ENCODE measurements around the gene SLC10A7. TPM values are rescaled to one million over a fixed set of nuclear protein-coding genes. Genes with fewer than 3 reads are reported as not detected.

The SLC10A7 gene
- 1 to 10 TPM; 8.7 to 9.9 TPM for total RNA-seq
- polyA plus RNA-seq (2013, experiment 1 of 2) = 7.9 TPM
- 9.2 TPM for polyA plus RNA-seq (2013, experiment 2 of 2)
- total RNA-seq = 3.4 to 24.3 (median 16.1) reads per million in 172 experiments

GRCh38 chr4:146521541-146522097 is at the start of gene SLC10A7:
SLC10A7 (minus strand) TSS chr4:146521940; CDS start chr4:146521717, 223 bp downstream.
- peak; percentile 79 for ATAC-seq (ENCODE audit: poor library complexity)

GRCh38 chr4:146567396-146567795 is 45.7 kb upstream of the SLC10A7 start:
- POLR2A ChIA-PET = no interaction called here
- CTCF ChIA-PET = interaction anchor here (0.6 kb wide), 1 partner anchor 817 kb away, joined by 3 read pairs; no protein-coding TSS in a partner anchor
- TF ChIP-seq CTCF (IDR thresholded peaks at IDR 0.05) = no peak
- Mint-ChIP-seq H3K36me3 (ENCODE audit: low read depth) (no peaks in the 10 kb centered on the region), H3K4me3 (no peak overlapping the region), H3K27ac (no peak overlapping the region), H3K9me3 (no peaks in the 10 kb centered on the region), H3K27me3 (peaks cover 31% of the 10 kb centered on the region), H3K4me1 (ENCODE audit: low read depth) (no peaks in the 10 kb centered on the region)
- intact Hi-C loops (cut with DNase I, micrococcal nuclease) = no loop called here
- H3K27me3 ChIP-seq (ENCODE audit: control insufficient read depth in 1 of 2, insufficient read depth in 2 of 2, low read length in 2 of 2) = peaks cover 3 to 11% of the 10 kb centered on the region in 2 experiments
- H3K9me3 ChIP-seq (ENCODE audit: control insufficient read depth in 1 of 2, insufficient read depth in 1 of 2, low read length in 2 of 2) = no peaks in the 10 kb centered on the region
- H3K4me3 ChIP-seq (ENCODE audit: low read length) = no peak overlapping the region
- ATAC-seq (ENCODE audit: poor library complexity) (no peak), DNase-seq (no peak)
- H3K36me3 ChIP-seq (ENCODE audit: insufficient read depth, low read length) = no peaks in the 10 kb centered on the region
- no peaks in the 10 kb centered on the region for H3K4me1 ChIP-seq (ENCODE audit: insufficient read depth, low read length)
- H3K27ac ChIP-seq (ENCODE audit: low read depth in 1 of 2, low read length in 2 of 2) = no peak overlapping the region

More at GRCh38 chr4:146521541-146522097, at the start of gene SLC10A7:
- CTCF ChIA-PET = no interaction called here
- peak within 1 kb of the TSS; percentile 89 for H3K4me3 ChIP-seq (ENCODE audit: low read length)
- H3K27me3 Mint-ChIP-seq = no peaks in the 10 kb centered on the region
- no peak within 1 kb of the TSS for H3K4me3 Mint-ChIP-seq
- peaks cover 10% of the 10 kb centered on the region for H3K4me1 ChIP-seq (ENCODE audit: insufficient read depth, low read length)
- peak; percentile 31 to 81 (median 58) for DNase-seq
- no peaks in the 10 kb centered on the region for H3K9me3 Mint-ChIP-seq
- TF ChIP-seq CTCF (IDR thresholded peaks at IDR 0.05) = no peak
- H3K9me3 ChIP-seq (ENCODE audit: control insufficient read depth in 1 of 2, insufficient read depth in 1 of 2, low read length in 2 of 2) = no peaks in the 10 kb centered on the region
- POLR2A ChIA-PET = interaction anchor here (0.6 to 1.3 kb wide), 2 partner anchors 61 to 1922 kb away, joined by 3 read pairs; no protein-coding TSS in a partner anchor
- no peaks in the 10 kb centered on the region for H3K36me3 ChIP-seq (ENCODE audit: insufficient read depth, low read length)
- intact Hi-C loops (cut with DNase I, micrococcal nuclease) = loop anchor here in 1 of 2 experiments (5.0 to 10.0 kb wide), 2 partner anchors 423 to 904 kb away; partner anchors contain the start of genes MMAA and TTC29
- H3K27ac ChIP-seq (ENCODE audit: low read depth in 1 of 2, low read length in 2 of 2) = peak within 1 kb of the TSS; percentile 59 to 62
- H3K36me3 Mint-ChIP-seq (ENCODE audit: low read depth) = peaks cover 4% of the 10 kb centered on the region
- H3K27me3 ChIP-seq (ENCODE audit: control insufficient read depth in 1 of 2, insufficient read depth in 2 of 2, low read length in 2 of 2) = no peaks in the 10 kb centered on the region
- no peak within 1 kb of the TSS for H3K27ac Mint-ChIP-seq
- H3K4me1 Mint-ChIP-seq (ENCODE audit: low read depth) = peaks cover 30% of the 10 kb centered on the region

- Mint-ChIP-seq H3K36me3 (ENCODE audit: low read depth) (no peaks in the 10 kb centered on the region), H3K27ac (no peak overlapping the region), H3K4me1 (ENCODE audit: low read depth) (no peaks in the 10 kb centered on the region), H3K4me3 (no peak overlapping the region), H3K9me3 (no peaks in the 10 kb centered on the region), H3K27me3 (peaks cover 38% of the 10 kb centered on the region)
- TF ChIP-seq CTCF (IDR thresholded peaks at IDR 0.05) = no peak
- Histone ChIP-seq H3K36me3 (ENCODE audit: insufficient read depth, low read length) (no peaks in the 10 kb centered on the region), H3K27me3 (ENCODE audit: control insufficient read depth in 1 of 2, insufficient read depth in 2 of 2, low read length in 2 of 2) (peaks cover 5 to 11% of the 10 kb centered on the region in 2 experiments), H3K27ac (ENCODE audit: low read depth in 1 of 2, low read length in 2 of 2) (no peak overlapping the region), H3K4me1 (ENCODE audit: insufficient read depth, low read length) (no peaks in the 10 kb centered on the region), H3K9me3 (ENCODE audit: control insufficient read depth in 1 of 2, insufficient read depth in 1 of 2, low read length in 2 of 2) (no peaks in the 10 kb centered on the region), H3K4me3 (ENCODE audit: low read length) (no peak overlapping the region)
- intact Hi-C loops (cut with DNase I, micrococcal nuclease) = no loop called here
- ATAC-seq (ENCODE audit: poor library complexity) (no peak), DNase-seq (no peak)
- ChIA-PET POLR2A (no interaction called here), CTCF (no interaction called here)
These were observed 42.8 kb upstream of the SLC10A7 start for GRCh38 chr4:146564492-146564891.

Measured in CD4-positive, alpha-beta T cell (primary cell).